Heart left ventricle (tissue), 13 donors: Measurements from ENCODE around the gene MDP1.

Source experiments
- CTCF ChIP-seq, 12 donors: fragments of 200-600 bp; sonication (generic) in 4 of 12; IDR thresholded peaks; one replicate each; pipeline versions ENCODE4 v1.5.0 to v1.8.0; 2018 to 2022; ENCODE audit warnings: antibody characterized with exemption in 12 of 12, mild to moderate bottlenecking in 5 of 12
- POLR2A ChIP-seq, 2 donors: fragments of 450-650 bp; IDR thresholded peaks; one replicate each; pipeline ENCODE4 v1.6.1; 2017; ENCODE audit warnings: antibody characterized with exemption in 2 of 2, mild to moderate bottlenecking in 2 of 2, moderate library complexity in 2 of 2
- donor health status: ischemic (EF 13 %, LVEDD 7.1; RV severe dilation, severe dysfunction).
- donor health status: DM: no; HTN: yes; CAD: no.
- donor health status: DM: no; HTN: no; CAD: no.
- donor health status: ischemic (EF 25% LVEDD 6.9; RV normal size, moderate dysfunction).
- donor health status: ischemic (EF 25% LVEDD 5.7; RV mildly dilated, moderate dysfunction).
- donor health status: ischemic (EF 35%, LVEDD 5.7; RV mildly dilated, moderate dysfunction).
- donor health status: nonischemic (EF 11% LVEDD 7.7; RV severe dilation, severe dysfunction).
- donor health status: DM: yes; HTN: yes; CAD: no.
- donor health status: PGD.
- donor health status: ischemic (EF 29% LVEDD 5.4; RV normal size, mild dysfunction).
- donor health status: nonischemic (EF 23%, LVEDD 6.1; RV moderate dilation, normal function).

- TF ChIP-seq CTCF (IDR thresholded peaks at IDR 0.05) (no peak), POLR2A (IDR thresholded peaks at IDR 0.05) (no peak)
Measured at GRCh38 chr14:24206260-24207103, 9.4 kb downstream of the MDP1 start.
